H1 (cell line): ENCODE results near the gene DHRS3. TPM values are rescaled to one million over a fixed set of nuclear protein-coding genes. Genes with fewer than 3 reads are reported as not detected.

Experiments
- CHD7 ChIP-seq: fragments of 300-600 bp; sonication (generic); IDR thresholded peaks from 2 replicates; pipeline ENCODE4 v1.7.1; 2012; ENCODE audit warnings: low read length, moderate library complexity, mild to moderate bottlenecking, inconsistent platforms; ENCODE audit not compliant: insufficient replicate concordance
- EP300 ChIP-seq, 2 experiments: IDR thresholded peaks; 1 replicate in 1 of 2; 2 replicates in 1 of 2; pipeline ENCODE4 v1.6.1; 2011 to 2012; ENCODE audit warnings: low read depth in 2 of 2, low read length in 2 of 2, mild to moderate bottlenecking in 2 of 2, borderline replicate concordance in 1 of 2, inconsistent platforms in 1 of 2, moderate library complexity in 1 of 2
- RNF2 ChIP-seq: fragments of 200-900, 300-1000 bp; sonication (generic); IDR thresholded peaks from 2 replicates; pipeline ENCODE4 v1.7.1; 2016; ENCODE audit warnings: borderline replicate concordance, low read depth, mild to moderate bottlenecking, antibody characterized with exemption, low read length; ENCODE audit not compliant: poor library complexity, severe bottlenecking; ENCODE audit errors: missing control alignments
- polyA plus RNA-seq, 7 experiments: library from polyadenylated mRNA; depleted of rRNA in 3 of 7; stranded (reverse) in 5 of 7; unstranded in 2 of 7; fragments of >200 nt in 5 of 7; fragments of 200-250 nt in 2 of 7; gene quantifications; 1 replicate in 5 of 7; 2 replicates in 1 of 7; 4 replicates in 1 of 7; pipeline versions ENCODE4 v1.2.1 to v1.2.3, GENCODE V29; 2011 to 2013; ENCODE audit warnings: missing spikeins in 2 of 7, mixed read lengths in 2 of 7
- total RNA-seq: library from RNA; stranded (reverse); fragmentation: NEBNext Ultra II Directional; extraction: Animal tissue kit (Norgen Biotek cat#: 25700); gene quantifications from 2 replicates; pipeline ENCODE4 v1.2.1, GENCODE V29; 2021

Gene DHRS3
- total and polyA plus RNA-seq, 2 of the 8 experiments (the other 6 are each of a cell fraction or from before 2014, with no cell fraction given), result 32.5 to 36.4 TPM

- TF ChIP-seq CHD7, result no peak
- TF ChIP-seq EP300 (IDR thresholded peaks at IDR 0.05; ENCODE audit: borderline replicate concordance in 1 of 2, low read depth in 2 of 2, low read length in 2 of 2), result no peak
- TF ChIP-seq RNF2, result no peak
- TF ChIP-seq, all 59 proteins: peak for 1
These were observed 64.8 kb downstream of the DHRS3 start (continued) for GRCh38 chr1:12552951-12553921.
